D721Med (cell line): Measurements from ENCODE around the gene C1QTNF6.

Source experiments
- DNase-seq: peaks from one replicate; pipeline ENCODE4 v3.0.0; 2011; ENCODE audit warnings: low spot score; ENCODE audit not compliant: insufficient read length
- FAIRE-seq: peaks from 2 replicates; lab custom pipeline; 2011; peaks lifted over from hg19 to GRCh38; lab: Jason Lieb, UNC
- CTCF ChIP-seq: IDR thresholded peaks from 2 replicates; pipeline ENCODE4 v1.5.1; 2012; ENCODE audit warnings: mild to moderate bottlenecking, control low read depth; ENCODE audit not compliant: insufficient read depth; ENCODE audit errors: missing control alignments

The C1QTNF6 gene

GRCh38 chr22:37184816-37185541 lies 3.1 kb downstream of the C1QTNF6 start:
- DNase-seq (no peak), FAIRE-seq (no peak)
- TF ChIP-seq CTCF: no peak

- TF ChIP-seq CTCF: no peak
- no peak for DNase-seq
- FAIRE-seq: no peak
Measured at GRCh38 chr22:37184380-37184755, 3.7 kb downstream of the C1QTNF6 start.

GRCh38 chr22:37183432-37184379 lies 4.3 kb downstream of the C1QTNF6 start:
- FAIRE-seq (no peak), DNase-seq (no peak)
- TF ChIP-seq CTCF: no peak

GRCh38 chr22:37182949-37183245 lies 5.2 kb downstream of the C1QTNF6 start:
- FAIRE-seq (no peak), DNase-seq (no peak)
- TF ChIP-seq CTCF: no peak

GRCh38 chr22:37182101-37182948 lies 5.7 kb downstream of the C1QTNF6 start:
- FAIRE-seq (no peak), DNase-seq (no peak)
- TF ChIP-seq CTCF: no peak

GRCh38 chr22:37181681-37182080 lies 6.4 kb downstream of the C1QTNF6 start:
- TF ChIP-seq CTCF: no peak
- DNase-seq (no peak), FAIRE-seq (no peak)
